ENCODE data around the gene DNLZ. TPM values are rescaled to one million over a fixed set of nuclear protein-coding genes. Genes with fewer than 3 reads are reported as not detected.

DNLZ gene
- total and polyA plus RNA-seq, 9 of the 15 experiments (the other 6 are each of a cell fraction or from before 2014, with no cell fraction given) = 0.17 to 44.6 (median 3.4) TPM

DNA sequence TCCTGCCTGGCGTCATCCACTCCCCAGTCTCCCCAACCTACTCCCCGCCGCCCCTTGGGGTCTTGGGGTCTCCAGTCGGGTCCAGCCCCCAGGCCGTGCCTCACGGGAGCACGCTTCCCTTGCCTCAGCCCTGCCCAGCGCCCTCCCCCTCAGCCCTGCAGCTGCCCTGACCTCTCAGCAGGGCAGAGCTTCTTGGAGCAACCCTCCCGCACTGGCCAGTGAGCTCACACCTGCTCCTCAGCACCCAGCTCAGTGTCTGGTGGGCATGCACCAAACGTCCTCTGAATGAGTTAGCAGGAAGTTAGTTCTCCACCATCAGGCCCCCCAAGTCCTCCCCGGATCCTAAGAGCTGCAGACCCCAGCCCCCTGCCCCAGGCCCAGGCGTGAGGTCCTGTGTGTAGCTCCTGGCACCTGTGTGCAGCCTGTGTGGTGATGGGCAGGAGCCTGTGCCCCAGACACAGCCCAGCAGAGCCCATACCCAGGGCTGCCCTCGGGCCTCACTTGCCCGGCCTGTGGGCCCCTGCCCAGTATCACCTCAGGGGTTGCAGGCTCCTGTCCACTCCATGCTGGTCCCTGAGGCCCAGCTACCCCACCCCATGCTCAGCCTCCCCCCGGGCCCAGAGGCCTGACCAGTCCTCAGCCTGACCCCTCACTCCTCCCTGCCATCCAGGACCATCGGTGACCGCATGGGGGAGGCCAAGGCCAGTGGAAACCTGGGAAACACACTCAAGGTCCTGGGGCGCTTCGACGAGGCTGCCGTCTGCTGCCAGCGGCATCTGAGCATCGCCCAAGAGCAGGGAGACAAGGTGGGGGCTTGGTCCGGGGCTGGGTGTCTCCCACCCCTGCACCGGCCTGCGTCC lies 28.0 kb downstream of the DNLZ start:
- POLR2A ChIA-PET = interaction anchor here (0.6 to 1.0 kb wide), 3 partner anchors 10 to 31 kb away, joined by 3 to 5 read pairs (median 3); no protein-coding TSS in a partner anchor
- ATAC-seq = no peak
- Histone ChIP-seq H3K9me1 (ENCODE audit: control insufficient read depth, insufficient read depth, low read length) (peaks cover 3% of the 10 kb centered on the region), H3K4me1 (replicated peaks in 1 of 2; ENCODE audit: control insufficient read depth in 2 of 2, insufficient read depth in 2 of 2, low read length in 2 of 2) (peaks cover 0 to 93% of the 10 kb centered on the region in 2 experiments; a peak in 2 of 5 replicates), H3K27me3 (ENCODE audit: control insufficient read depth in 2 of 2, insufficient read depth in 2 of 2, low read length in 2 of 2) (no peaks in the 10 kb centered on the region), H4K20me1 (replicated peaks; ENCODE audit: control insufficient read depth, insufficient read depth, low read length) (no peaks in the 10 kb centered on the region), H3K36me3 (ENCODE audit: control insufficient read depth, insufficient read depth, low read length) (peaks cover 22% of the 10 kb centered on the region; the same call in 1 of the 3 replicates), H3K9me3 (replicated peaks; ENCODE audit: control insufficient read depth, insufficient read depth, low read depth, low read length) (no peaks in the 10 kb centered on the region), H3K4me2 (ENCODE audit: insufficient read depth, low read length) (no peak overlapping the region), H3K4me3 (no peak overlapping the region), H2AFZ (ENCODE audit: low read depth, low read length) (no peak overlapping the region), H3K79me2 (ENCODE audit: control insufficient read depth, insufficient read depth, low read length) (no peaks in the 10 kb centered on the region), H3K9ac (ENCODE audit: insufficient read depth in 1 of 2, low read depth in 2 of 2, low read length in 2 of 2) (no peak overlapping the region), H3K27ac (ENCODE audit: extremely low read depth, low read depth, low read length) (no peak overlapping the region)
- 0 out of 2 replicates have a peak, but pooled peaks have one; percentile 28 for TF ChIP-seq ZBTB7A (IDR thresholded peaks at IDR 0.05; ENCODE audit: borderline replicate concordance, control insufficient read depth, low read depth, low read length)
- 0 out of 2 replicates have a peak, but pooled peaks have one; percentile 11 for TF ChIP-seq RBFOX2 (IDR thresholded peaks at IDR 0.05; ENCODE audit: low read depth, low read length)
- TF ChIP-seq ZNF57 (CRISPR knock-in tag; IDR thresholded peaks at IDR 0.05) = no peak
- no TSS peak for BruUV-seq (replicated peaks)
- no peak for FAIRE-seq
- intact Hi-C loops (cut with micrococcal nuclease) = no loop called here
- CTCF ChIA-PET (ENCODE audit: low intra/inter-chr PET ratio) = no interaction called here
- WGBS (ENCODE audit: insufficient coverage, low coverage, missing lambda C conversion rate) = 63% methylated on average over 23 of the region's 26 CpGs
- in situ Hi-C loops (cut with MboI) = loop anchor here (25.0 kb wide), 1 partner anchor 302 kb away; no protein-coding TSS in a partner anchor
- DNase-seq (ENCODE audit: extremely low read depth in 1 of 4, low spot score in 3 of 4) = no peak

DNA sequence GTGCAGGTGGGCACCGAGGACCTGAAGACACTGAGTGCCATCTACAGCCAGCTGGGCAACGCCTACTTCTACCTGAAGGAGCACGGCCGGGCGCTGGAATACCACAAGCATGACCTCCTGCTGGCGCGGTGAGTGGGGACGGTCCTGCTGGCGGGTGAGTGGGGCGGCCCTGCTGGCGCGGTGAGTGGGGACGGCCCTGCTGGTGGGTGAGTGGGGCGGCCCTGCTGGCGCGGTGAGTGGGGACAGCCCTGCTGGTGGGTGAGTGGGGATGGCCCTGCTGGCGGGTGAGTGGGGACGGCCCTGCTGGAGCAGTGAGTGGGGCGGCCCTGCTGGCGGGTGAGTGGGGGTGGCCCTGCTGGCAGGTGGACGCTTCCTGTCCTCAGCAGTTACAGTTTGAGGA lies 29.0 kb downstream of the DNLZ start:
- 88% methylated on average over 15 of the region's 21 CpGs for WGBS (ENCODE audit: insufficient coverage, low coverage, missing lambda C conversion rate)
- TF ChIP-seq, protein P1, sequence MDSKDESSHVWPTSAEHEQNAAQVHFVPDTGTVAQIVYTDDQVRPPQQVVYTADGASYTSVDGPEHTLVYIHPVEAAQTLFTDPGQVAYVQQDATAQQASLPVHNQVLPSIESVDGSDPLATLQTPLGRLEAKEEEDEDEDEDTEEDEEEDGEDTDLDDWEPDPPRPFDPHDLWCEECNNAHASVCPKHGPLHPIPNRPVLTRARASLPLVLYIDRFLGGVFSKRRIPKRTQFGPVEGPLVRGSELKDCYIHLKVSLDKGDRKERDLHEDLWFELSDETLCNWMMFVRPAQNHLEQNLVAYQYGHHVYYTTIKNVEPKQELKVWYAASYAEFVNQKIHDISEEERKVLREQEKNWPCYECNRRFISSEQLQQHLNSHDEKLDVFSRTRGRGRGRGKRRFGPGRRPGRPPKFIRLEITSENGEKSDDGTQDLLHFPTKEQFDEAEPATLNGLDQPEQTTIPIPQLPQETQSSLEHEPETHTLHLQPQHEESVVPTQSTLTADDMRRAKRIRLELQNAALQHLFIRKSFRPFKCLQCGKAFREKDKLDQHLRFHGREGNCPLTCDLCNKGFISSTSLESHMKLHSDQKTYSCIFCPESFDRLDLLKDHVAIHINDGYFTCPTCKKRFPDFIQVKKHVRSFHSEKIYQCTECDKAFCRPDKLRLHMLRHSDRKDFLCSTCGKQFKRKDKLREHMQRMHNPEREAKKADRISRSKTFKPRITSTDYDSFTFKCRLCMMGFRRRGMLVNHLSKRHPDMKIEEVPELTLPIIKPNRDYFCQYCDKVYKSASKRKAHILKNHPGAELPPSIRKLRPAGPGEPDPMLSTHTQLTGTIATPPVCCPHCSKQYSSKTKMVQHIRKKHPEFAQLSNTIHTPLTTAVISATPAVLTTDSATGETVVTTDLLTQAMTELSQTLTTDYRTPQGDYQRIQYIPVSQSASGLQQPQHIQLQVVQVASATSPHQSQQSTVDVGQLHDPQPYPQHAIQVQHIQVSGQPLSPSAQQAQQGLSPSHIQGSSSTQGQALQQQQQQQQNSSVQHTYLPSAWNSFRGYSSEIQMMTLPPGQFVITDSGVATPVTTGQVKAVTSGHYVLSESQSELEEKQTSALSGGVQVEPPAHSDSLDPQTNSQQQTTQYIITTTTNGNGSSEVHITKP (IDR thresholded peaks at IDR 0.05; ENCODE audit: partially characterized antibody) = no peak
- TF ChIP-seq, protein P2, sequence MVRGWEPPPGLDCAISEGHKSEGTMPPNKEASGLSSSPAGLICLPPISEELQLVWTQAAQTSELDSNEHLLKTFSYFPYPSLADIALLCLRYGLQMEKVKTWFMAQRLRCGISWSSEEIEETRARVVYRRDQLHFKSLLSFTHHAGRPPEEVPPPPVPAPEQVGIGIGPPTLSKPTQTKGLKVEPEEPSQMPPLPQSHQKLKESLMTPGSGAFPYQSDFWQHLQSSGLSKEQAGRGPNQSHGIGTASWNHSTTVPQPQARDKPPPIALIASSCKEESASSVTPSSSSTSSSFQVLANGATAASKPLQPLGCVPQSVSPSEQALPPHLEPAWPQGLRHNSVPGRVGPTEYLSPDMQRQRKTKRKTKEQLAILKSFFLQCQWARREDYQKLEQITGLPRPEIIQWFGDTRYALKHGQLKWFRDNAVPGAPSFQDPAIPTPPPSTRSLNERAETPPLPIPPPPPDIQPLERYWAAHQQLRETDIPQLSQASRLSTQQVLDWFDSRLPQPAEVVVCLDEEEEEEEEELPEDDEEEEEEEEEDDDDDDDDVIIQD (CRISPR knock-in tag; IDR thresholded peaks at IDR 0.05) = no peak
- TF ChIP-seq ZBTB1 (CRISPR knock-in tag; IDR thresholded peaks at IDR 0.05; ENCODE audit: borderline replicate concordance, low read depth) (no peak), RB1 (IDR thresholded peaks at IDR 0.05; ENCODE audit: low read depth) (no peak), POLR2G (IDR thresholded peaks at IDR 0.05; ENCODE audit: low read depth, low read length) (0 out of 2 replicates have a peak, but pooled peaks have one; percentile 20)

More for the DNA sequence above, 29.0 kb downstream of the DNLZ start:
- POLR2A ChIA-PET = no interaction called here
- H4K20me1 ChIP-seq (replicated peaks; ENCODE audit: control insufficient read depth, insufficient read depth, low read length) = no peaks in the 10 kb centered on the region
- CTCF ChIA-PET (ENCODE audit: low intra/inter-chr PET ratio) = no interaction called here
- H3K4me3 ChIP-seq = no peak overlapping the region
- in situ Hi-C loops (cut with MboI) = loop anchor here (25.0 kb wide), 1 partner anchor 303 kb away; no protein-coding TSS in a partner anchor
- DNase-seq (ENCODE audit: extremely low read depth in 1 of 4, low spot score in 3 of 4) = no peak
- H3K9me3 ChIP-seq (replicated peaks; ENCODE audit: control insufficient read depth, insufficient read depth, low read depth, low read length) = no peaks in the 10 kb centered on the region
- peaks cover 3% of the 10 kb centered on the region for H3K9me1 ChIP-seq (ENCODE audit: control insufficient read depth, insufficient read depth, low read length)
- H3K36me3 ChIP-seq (ENCODE audit: control insufficient read depth, insufficient read depth, low read length) = peaks cover 17% of the 10 kb centered on the region; the same call in 1 of the 3 replicates
- no peak for FAIRE-seq
- no peak overlapping the region; a peak in 1 of 4 replicates for H3K9ac ChIP-seq (ENCODE audit: insufficient read depth in 1 of 2, low read depth in 2 of 2, low read length in 2 of 2)
- H3K27me3 ChIP-seq (ENCODE audit: control insufficient read depth in 2 of 2, insufficient read depth in 2 of 2, low read length in 2 of 2) = no peaks in the 10 kb centered on the region
- no peak overlapping the region for H3K27ac ChIP-seq (ENCODE audit: extremely low read depth, low read depth, low read length)
- no TSS peak for BruUV-seq (replicated peaks)
- no peaks in the 10 kb centered on the region for H3K79me2 ChIP-seq (ENCODE audit: control insufficient read depth, insufficient read depth, low read length)
- no peak for ATAC-seq
- no peak overlapping the region for H3K4me2 ChIP-seq (ENCODE audit: insufficient read depth, low read length)
- peaks cover 0 to 93% of the 10 kb centered on the region in 2 experiments; a peak in 2 of 5 replicates for H3K4me1 ChIP-seq (replicated peaks in 1 of 2; ENCODE audit: control insufficient read depth in 2 of 2, insufficient read depth in 2 of 2, low read length in 2 of 2)
- intact Hi-C loops (cut with micrococcal nuclease) = no loop called here
- H2AFZ ChIP-seq (ENCODE audit: low read depth, low read length) = no peak overlapping the region

All from K562 (cell line).